PFSK-1 (cell line): ENCODE measurements around the gene SAMD13.

Experiments used
- FOXP2 ChIP-seq: optimal IDR thresholded peaks from 2 replicates; pipeline ENCODE3; 2011; ENCODE audit warnings: borderline replicate concordance, control low read depth, inconsistent platforms; ENCODE audit not compliant: insufficient read depth; ENCODE audit errors: extremely low read length, extremely low read depth
- POLR2AphosphoS5 ChIP-seq: IDR thresholded peaks from 2 replicates; pipeline ENCODE4 v1.6.1; 2012; ENCODE audit warnings: low read depth, mild to moderate bottlenecking, control low read depth, low read length, moderate library complexity
- SIN3A ChIP-seq: IDR thresholded peaks from 2 replicates; pipeline ENCODE4 v1.6.1; 2012; ENCODE audit warnings: mild to moderate bottlenecking, low read length, moderate library complexity, borderline replicate concordance; ENCODE audit not compliant: insufficient read depth
- TAF1 ChIP-seq: IDR thresholded peaks from 2 replicates; pipeline ENCODE4 v1.6.1; 2012; ENCODE audit warnings: low read length, control low read depth, borderline replicate concordance; ENCODE audit not compliant: insufficient read depth
- TF ChIP-seq, protein P1 (sequence below), 2 experiments: IDR thresholded peaks; 2 replicates each; pipeline versions ENCODE4 v1.6.1 to v1.8.0; 2011 to 2012; ENCODE audit warnings: low read depth in 2 of 2, low read length in 2 of 2, control low read depth in 1 of 2, inconsistent platforms in 1 of 2, mild to moderate bottlenecking in 1 of 2, moderate library complexity in 1 of 2; ENCODE audit not compliant: insufficient read depth in 1 of 2

DNA sequence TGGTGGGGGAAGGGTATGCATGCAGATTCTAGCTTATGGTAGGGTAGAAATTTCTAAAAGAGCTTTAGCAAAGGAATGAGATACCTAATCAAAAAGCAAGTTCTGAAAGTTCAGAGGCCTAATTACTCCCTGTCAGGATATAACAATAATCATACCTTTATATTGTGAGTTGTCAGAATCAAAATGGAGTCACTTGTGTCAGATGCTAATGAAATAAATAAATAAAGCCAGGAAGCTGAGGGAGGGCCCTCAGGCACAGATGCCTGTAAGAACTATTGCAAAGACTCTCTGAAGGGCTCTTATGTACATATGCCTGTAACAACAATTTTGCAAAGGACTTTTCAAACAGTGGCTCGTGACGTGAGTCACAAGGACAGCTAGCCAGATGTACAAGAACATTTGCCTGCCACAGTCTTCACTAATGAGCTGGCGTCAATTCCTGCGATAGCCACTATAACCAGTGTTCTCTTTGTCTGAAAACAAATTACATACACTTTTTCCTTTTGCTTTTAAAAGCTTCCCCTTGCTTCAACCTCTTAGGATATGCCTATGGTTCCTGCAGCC is 69.4 kb downstream of the SAMD13 start:
- TF ChIP-seq POLR2AphosphoS5, result no peak
- TF ChIP-seq, protein P1, sequence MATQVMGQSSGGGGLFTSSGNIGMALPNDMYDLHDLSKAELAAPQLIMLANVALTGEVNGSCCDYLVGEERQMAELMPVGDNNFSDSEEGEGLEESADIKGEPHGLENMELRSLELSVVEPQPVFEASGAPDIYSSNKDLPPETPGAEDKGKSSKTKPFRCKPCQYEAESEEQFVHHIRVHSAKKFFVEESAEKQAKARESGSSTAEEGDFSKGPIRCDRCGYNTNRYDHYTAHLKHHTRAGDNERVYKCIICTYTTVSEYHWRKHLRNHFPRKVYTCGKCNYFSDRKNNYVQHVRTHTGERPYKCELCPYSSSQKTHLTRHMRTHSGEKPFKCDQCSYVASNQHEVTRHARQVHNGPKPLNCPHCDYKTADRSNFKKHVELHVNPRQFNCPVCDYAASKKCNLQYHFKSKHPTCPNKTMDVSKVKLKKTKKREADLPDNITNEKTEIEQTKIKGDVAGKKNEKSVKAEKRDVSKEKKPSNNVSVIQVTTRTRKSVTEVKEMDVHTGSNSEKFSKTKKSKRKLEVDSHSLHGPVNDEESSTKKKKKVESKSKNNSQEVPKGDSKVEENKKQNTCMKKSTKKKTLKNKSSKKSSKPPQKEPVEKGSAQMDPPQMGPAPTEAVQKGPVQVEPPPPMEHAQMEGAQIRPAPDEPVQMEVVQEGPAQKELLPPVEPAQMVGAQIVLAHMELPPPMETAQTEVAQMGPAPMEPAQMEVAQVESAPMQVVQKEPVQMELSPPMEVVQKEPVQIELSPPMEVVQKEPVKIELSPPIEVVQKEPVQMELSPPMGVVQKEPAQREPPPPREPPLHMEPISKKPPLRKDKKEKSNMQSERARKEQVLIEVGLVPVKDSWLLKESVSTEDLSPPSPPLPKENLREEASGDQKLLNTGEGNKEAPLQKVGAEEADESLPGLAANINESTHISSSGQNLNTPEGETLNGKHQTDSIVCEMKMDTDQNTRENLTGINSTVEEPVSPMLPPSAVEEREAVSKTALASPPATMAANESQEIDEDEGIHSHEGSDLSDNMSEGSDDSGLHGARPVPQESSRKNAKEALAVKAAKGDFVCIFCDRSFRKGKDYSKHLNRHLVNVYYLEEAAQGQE (IDR thresholded peaks at IDR 0.05; ENCODE audit: insufficient read depth in 1 of 2, low read depth in 2 of 2, low read length in 2 of 2), result no peak
- TF ChIP-seq TAF1, result no peak
- no peak for TF ChIP-seq FOXP2
- no peak for TF ChIP-seq SIN3A
